ENCODE data around the gene SLC40A1. TPM values are rescaled to one million over a fixed set of nuclear protein-coding genes. Genes with fewer than 3 reads are reported as not detected.

SLC40A1 gene
- total RNA-seq, 1 donor from 2014 or later, result 8.3 TPM

- TF ChIP-seq CTCF (IDR thresholded peaks at IDR 0.05; ENCODE audit: insufficient read depth, low read length, poor library complexity, severe bottlenecking), result no peak
- no peak for DNase-seq (ENCODE audit: low read depth)
These were observed 60.8 kb downstream of the SLC40A1 start for GRCh38 chr2:189519631-189520387.

DNA sequence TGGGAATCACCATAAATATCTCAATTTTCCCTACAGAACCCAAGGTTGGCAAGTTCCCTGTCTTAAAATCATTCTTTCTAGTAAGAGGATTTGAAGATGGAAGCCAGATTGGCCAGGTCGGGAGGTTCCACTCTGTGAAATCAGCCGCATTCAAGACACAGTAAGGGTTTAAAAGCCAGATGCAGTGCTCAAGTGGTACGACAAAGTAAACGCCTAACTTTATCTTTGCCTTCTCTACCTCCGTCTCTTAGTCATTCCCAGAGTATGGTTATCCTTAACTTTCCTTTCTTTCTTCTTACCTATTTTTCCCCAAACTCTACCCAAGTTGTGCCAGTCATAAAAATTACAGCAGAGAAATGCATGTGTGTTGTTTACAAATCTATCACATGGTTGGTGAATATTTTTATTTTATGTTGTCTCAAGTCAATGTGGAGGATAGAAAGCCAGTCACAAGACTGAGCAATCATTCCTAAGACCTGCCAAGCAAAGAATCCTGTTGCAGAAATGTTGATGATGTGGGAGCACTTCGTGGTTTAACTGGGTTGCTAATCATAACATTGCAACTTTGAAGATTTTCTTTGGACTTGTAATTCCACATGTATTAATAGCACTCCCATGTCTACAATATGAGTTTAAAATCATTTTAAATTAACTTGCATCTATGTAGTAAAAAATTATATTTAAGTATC is 62.6 kb downstream of the SLC40A1 start:
- DNase-seq (ENCODE audit: low read depth), result peak; percentile 4
- Histone ChIP-seq H3K36me3 (ENCODE audit: control insufficient read depth, insufficient read depth, low read length) (no peaks in the 10 kb centered on the region), H3K27me3 (ENCODE audit: control insufficient read depth, insufficient read depth, low read length) (no peaks in the 10 kb centered on the region), H3K4me3 (ENCODE audit: low read depth, low read length) (no peak overlapping the region)
- no peak for TF ChIP-seq CTCF (IDR thresholded peaks at IDR 0.05; ENCODE audit: insufficient read depth, low read length, poor library complexity, severe bottlenecking)

More at GRCh38 chr2:189519631-189520387, 60.8 kb downstream of the SLC40A1 start:
- Histone ChIP-seq H3K27me3 (ENCODE audit: control insufficient read depth, insufficient read depth, low read length) (no peaks in the 10 kb centered on the region), H3K36me3 (ENCODE audit: control insufficient read depth, insufficient read depth, low read length) (no peaks in the 10 kb centered on the region), H3K4me3 (ENCODE audit: low read depth, low read length) (no peak overlapping the region)

- Histone ChIP-seq H3K27me3 (ENCODE audit: control insufficient read depth, insufficient read depth, low read length) (no peaks in the 10 kb centered on the region), H3K4me3 (ENCODE audit: low read depth, low read length) (no peak overlapping the region), H3K36me3 (ENCODE audit: control insufficient read depth, insufficient read depth, low read length) (no peaks in the 10 kb centered on the region)
- DNase-seq (ENCODE audit: low read depth), result no peak
- TF ChIP-seq CTCF (IDR thresholded peaks at IDR 0.05; ENCODE audit: insufficient read depth, low read length, poor library complexity, severe bottlenecking), result no peak
These were observed 64.0 kb downstream of the SLC40A1 start for GRCh38 chr2:189516546-189516945.

DNA sequence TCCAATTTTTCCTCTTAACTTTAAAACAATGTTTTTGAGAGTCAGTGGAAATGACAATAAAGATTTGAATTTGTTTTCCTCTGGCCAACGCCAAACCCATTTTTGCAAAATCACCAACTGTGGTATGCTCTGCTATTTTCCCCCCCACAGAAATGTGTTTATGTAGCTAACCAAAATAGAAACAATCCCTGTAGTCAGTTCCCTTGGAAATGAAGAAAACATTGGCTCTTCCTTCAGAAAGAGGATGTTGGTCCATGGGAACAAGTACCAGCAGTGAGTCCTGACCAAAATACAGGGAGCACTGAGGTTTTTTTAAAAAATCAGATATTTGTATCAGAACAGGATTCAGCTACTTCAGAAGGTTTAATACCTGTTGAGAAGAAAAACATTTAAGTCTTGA is 65.3 kb downstream of the SLC40A1 start:
- Histone ChIP-seq H3K4me3 (ENCODE audit: low read depth, low read length) (no peak overlapping the region), H3K36me3 (ENCODE audit: control insufficient read depth, insufficient read depth, low read length) (no peaks in the 10 kb centered on the region), H3K27me3 (ENCODE audit: control insufficient read depth, insufficient read depth, low read length) (no peaks in the 10 kb centered on the region)
- DNase-seq (ENCODE audit: low read depth), result no peak
- no peak for TF ChIP-seq CTCF (IDR thresholded peaks at IDR 0.05; ENCODE audit: insufficient read depth, low read length, poor library complexity, severe bottlenecking)

DNA sequence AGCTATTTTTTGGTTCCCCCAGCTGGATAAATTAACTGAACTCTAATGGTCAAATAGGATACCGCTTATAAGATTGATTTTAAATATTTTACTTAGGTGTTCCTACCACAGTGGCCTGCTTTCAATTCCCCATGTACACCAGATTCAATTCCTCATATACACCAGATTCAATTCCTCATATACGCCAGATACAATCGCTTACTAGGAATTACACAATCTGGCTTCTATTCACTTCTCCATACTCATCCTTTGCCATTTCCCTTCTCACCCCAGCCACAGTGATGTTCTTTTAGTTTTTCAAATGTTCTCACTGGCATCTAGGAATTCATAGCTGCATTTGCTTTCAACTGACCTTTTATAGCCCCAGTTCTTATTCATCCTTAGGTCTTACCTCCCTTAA is 66.5 kb downstream of the SLC40A1 start:
- no peak for TF ChIP-seq CTCF (IDR thresholded peaks at IDR 0.05; ENCODE audit: insufficient read depth, low read length, poor library complexity, severe bottlenecking)
- H3K27me3 ChIP-seq (ENCODE audit: control insufficient read depth, insufficient read depth, low read length), result no peaks in the 10 kb centered on the region
- DNase-seq (ENCODE audit: low read depth), result no peak
- no peak overlapping the region for H3K4me3 ChIP-seq (ENCODE audit: low read depth, low read length)
- H3K36me3 ChIP-seq (ENCODE audit: control insufficient read depth, insufficient read depth, low read length), result no peaks in the 10 kb centered on the region
